RWPE2 (cell line): ENCODE results near the gene IRS2.

Experiments used
- ATAC-seq: fragments of 200-7000 bp; cut with Tn5 transposase; 3 replicates; pipeline ENCODE4 v1.9.1; 2021; ENCODE audit warnings: low read depth
- DNase-seq: peaks from one replicate; pipeline ENCODE4 v3.0.0-alpha.2; 2020; ENCODE audit warnings: low spot score
- H3K27ac ChIP-seq: fragments of 450-650 bp; 2 replicates; pipeline ENCODE4 v1.5.1; 2017; ENCODE audit warnings: mild to moderate bottlenecking; ENCODE audit not compliant: poor library complexity, severe bottlenecking
- H3K27me3 ChIP-seq: fragments of 250-450 bp; sonication (Bioruptor Pico); 2 replicates; pipeline ENCODE4 v1.5.1; 2021; ENCODE audit warnings: mild to moderate bottlenecking, moderate library complexity; ENCODE audit not compliant: insufficient read depth, poor library complexity, severe bottlenecking
- H3K36me3 ChIP-seq: fragments of 250-450 bp; sonication (Bioruptor Pico); 2 replicates; pipeline ENCODE4 v1.5.1; 2020; ENCODE audit warnings: low read depth, mild to moderate bottlenecking, moderate library complexity
- H3K4me1 ChIP-seq: fragments of 250-450 bp; sonication (Bioruptor Pico); 2 replicates; pipeline ENCODE4 v1.5.1; 2021; ENCODE audit warnings: mild to moderate bottlenecking, moderate library complexity; ENCODE audit not compliant: insufficient read depth, poor library complexity, severe bottlenecking
- H3K4me3 ChIP-seq: fragments of 250-450 bp; sonication (Bioruptor Pico); 2 replicates; pipeline ENCODE4 v1.5.1; 2021; ENCODE audit warnings: mild to moderate bottlenecking, moderate library complexity; ENCODE audit not compliant: severe bottlenecking
- H3K9me3 ChIP-seq: fragments of 250-450 bp; sonication (Bioruptor Pico); 2 replicates; pipeline ENCODE4 v1.5.1; 2021; ENCODE audit warnings: mild to moderate bottlenecking, moderate library complexity; ENCODE audit not compliant: severe bottlenecking
- CTCF ChIP-seq: fragments of 450-650 bp; IDR thresholded peaks from one replicate; pipeline ENCODE4 v1.5.1; 2017; ENCODE audit warnings: mild to moderate bottlenecking, moderate library complexity; ENCODE audit not compliant: poor library complexity, severe bottlenecking

Gene IRS2

GRCh38 chr13:109758937-109759480, 27.4 kb downstream of the IRS2 start:
- peaks cover 26% of the 10 kb centered on the region for H3K4me1 ChIP-seq
- H3K36me3 ChIP-seq = peaks cover 80% of the 10 kb centered on the region
- TF ChIP-seq CTCF = no peak
- no peaks in the 10 kb centered on the region for H3K27me3 ChIP-seq
- DNase-seq (no peak), ATAC-seq (no peak)
- no peak overlapping the region for H3K27ac ChIP-seq
- no peak overlapping the region for H3K4me3 ChIP-seq
- no peaks in the 10 kb centered on the region for H3K9me3 ChIP-seq

- no peak for DNase-seq
- Histone ChIP-seq H3K36me3 (peaks cover 90% of the 10 kb centered on the region), H3K27ac (no peak overlapping the region), H3K4me3 (no peak overlapping the region), H3K27me3 (no peaks in the 10 kb centered on the region), H3K9me3 (no peaks in the 10 kb centered on the region), H3K4me1 (peaks cover 8% of the 10 kb centered on the region)
- ATAC-seq = no peak
- no peak for TF ChIP-seq CTCF
Measured at GRCh38 chr13:109756778-109757177, 29.6 kb downstream of the IRS2 start.

- no peak overlapping the region for H3K27ac ChIP-seq
- H3K4me3 ChIP-seq = no peak overlapping the region
- TF ChIP-seq CTCF = no peak
- peaks cover 84% of the 10 kb centered on the region for H3K36me3 ChIP-seq
- H3K4me1 ChIP-seq = peaks cover 1% of the 10 kb centered on the region
- DNase-seq (no peak), ATAC-seq (no peak)
- no peaks in the 10 kb centered on the region for H3K9me3 ChIP-seq
- no peaks in the 10 kb centered on the region for H3K27me3 ChIP-seq
Measured at GRCh38 chr13:109755997-109756396, 30.4 kb downstream of the IRS2 start.

- H3K4me1 ChIP-seq = no peaks in the 10 kb centered on the region
- DNase-seq = no peak
- peaks cover 80% of the 10 kb centered on the region for H3K36me3 ChIP-seq
- no peaks in the 10 kb centered on the region for H3K27me3 ChIP-seq
- ATAC-seq = no peak
- no peak overlapping the region for H3K27ac ChIP-seq
- no peaks in the 10 kb centered on the region for H3K9me3 ChIP-seq
- TF ChIP-seq CTCF = no peak
- H3K4me3 ChIP-seq = no peak overlapping the region
Measured at GRCh38 chr13:109755551-109755950, 30.8 kb downstream of the IRS2 start.

GRCh38 chr13:109751477-109751876, 34.9 kb downstream of the IRS2 start:
- H3K4me3 ChIP-seq = no peak overlapping the region
- H3K27me3 ChIP-seq = no peaks in the 10 kb centered on the region
- H3K36me3 ChIP-seq = peaks cover 46% of the 10 kb centered on the region
- H3K4me1 ChIP-seq = no peaks in the 10 kb centered on the region
- no peak for TF ChIP-seq CTCF
- H3K9me3 ChIP-seq = no peaks in the 10 kb centered on the region
- no peak overlapping the region for H3K27ac ChIP-seq
- no peak for ATAC-seq
- no peak for DNase-seq
